GM18507 (cell line): ENCODE results near the gene KRT9.
"Not testable (repeated sequence)": the region's sequence is repeated elsewhere in the genome, so short reads cannot be mapped to it uniquely, and the experiment has no call there.

Experiments
- DNase-seq: peaks from one replicate; pipeline ENCODE4 v3.0.0; 2011; ENCODE audit warnings: low read depth; ENCODE audit not compliant: insufficient read length; ENCODE audit errors: extremely low spot score
- FAIRE-seq: peaks from 2 replicates; lab custom pipeline; 2011; peaks lifted over from hg19 to GRCh38; lab: Jason Lieb, UNC

Gene KRT9

GRCh38 chr17:41571561-41572434 is at the start of gene KRT9:
KRT9 (minus strand) TSS chr17:41572059; CDS start chr17:41571992, 67 bp downstream.
- FAIRE-seq (no peak), DNase-seq (no peak)

DNA sequence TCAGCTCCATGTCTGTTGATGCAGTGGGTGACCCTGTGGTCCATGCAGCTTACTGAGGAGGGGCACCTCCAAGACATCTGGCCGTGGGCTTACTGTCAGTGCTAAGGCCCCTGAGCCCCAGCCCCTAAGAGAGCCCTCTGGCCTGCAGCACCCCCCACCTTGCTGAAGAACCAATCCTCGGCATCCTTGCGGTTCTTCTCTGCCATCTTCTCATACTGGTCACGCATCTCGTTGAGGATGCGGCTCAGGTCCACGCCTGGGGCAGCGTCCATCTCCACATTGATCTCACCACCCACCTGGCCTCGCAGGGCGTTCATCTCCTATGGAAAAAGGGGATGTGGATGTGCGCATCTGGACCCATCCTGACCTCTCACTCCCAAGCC is 49.6 kb upstream of the KRT9 start:
- FAIRE-seq, DNase-seq: not testable (repeated sequence)

DNA sequence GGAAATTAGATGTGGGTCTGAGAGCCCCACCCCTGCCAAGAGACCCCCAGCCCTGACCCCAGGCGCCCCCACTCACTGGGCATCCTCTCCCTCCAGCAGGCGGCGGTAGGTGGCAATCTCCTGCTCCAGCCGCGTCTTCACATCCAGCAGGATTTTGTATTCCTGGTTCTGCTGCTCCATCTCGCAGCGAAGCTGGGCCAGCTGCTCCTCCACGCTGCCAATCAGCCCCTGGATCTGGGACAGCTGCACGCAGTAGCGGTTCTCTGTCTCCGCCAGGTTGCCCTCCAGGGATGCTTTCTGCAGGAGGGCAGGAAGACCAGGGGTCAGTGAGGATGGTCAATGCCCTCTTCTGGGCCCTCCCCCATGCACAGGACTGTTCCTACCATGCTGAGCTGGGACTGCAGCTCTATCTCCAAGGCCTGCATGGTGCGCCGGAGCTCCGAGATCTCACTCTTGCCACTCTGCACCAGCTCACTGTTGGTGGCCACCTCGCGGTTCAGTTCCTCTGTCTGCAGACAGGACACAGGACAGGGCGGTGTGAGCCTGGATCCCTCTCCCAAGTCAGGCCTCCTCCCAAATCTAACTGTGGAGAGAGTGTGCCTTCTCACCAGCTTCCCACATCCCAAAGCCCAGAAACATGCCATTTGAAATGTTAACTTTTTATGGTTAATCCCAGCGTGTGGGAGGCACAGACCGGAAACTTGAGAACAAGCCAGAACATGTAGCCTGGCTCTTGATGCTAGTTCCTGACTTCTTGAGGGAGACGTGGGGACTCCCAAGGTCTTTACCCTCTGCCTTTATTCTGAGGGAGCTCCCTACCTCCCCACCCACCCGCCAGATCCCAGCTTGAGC is 49.0 kb upstream of the KRT9 start:
- DNase-seq (no peak), FAIRE-seq (no peak)

GRCh38 chr17:41619927-41620582 is 48.2 kb upstream of the KRT9 start:
- not testable (repeated sequence) for FAIRE-seq, DNase-seq

DNA sequence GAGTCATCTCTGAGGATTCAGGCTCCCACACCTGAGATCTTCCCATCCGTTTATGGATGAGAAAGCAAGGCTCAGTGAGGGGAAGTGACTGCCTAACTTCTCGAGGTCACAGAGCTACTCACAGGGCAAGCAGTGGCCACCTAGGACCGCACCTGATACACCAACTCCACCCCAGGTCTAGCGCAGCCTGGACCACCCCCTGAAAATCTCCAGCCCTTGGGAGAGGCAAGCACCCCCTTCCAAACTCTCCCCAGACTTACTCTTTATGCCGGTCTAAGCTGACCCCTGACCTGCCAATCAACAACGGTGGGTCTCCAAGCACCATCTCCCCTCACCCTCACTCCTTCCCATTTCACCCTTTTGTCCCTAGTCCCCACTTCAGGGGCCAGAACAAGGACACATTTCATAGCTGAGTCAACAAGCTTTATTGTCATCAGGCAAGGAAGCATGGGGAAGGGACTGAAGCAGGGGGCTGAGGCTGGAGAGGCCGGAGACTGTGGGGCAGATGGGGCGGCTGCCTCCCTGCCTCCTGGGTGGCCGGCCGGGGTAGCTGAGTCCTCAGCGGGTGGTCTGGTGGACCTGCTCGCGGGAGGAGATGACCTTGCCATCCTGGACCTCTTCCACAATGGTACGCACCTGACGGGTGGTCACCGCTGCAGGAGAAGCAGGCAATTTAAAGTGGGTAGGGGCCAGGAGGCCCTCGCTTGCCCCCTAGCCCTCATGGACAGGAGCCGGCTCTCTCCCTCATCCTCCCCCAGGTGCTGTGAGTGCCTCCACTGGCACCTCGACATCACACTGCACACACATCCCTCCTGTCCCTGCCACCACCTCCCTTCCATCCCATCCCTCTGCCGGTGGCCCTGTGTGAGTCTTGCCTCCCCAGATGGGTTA is 47.4 kb upstream of the KRT9 start:
- FAIRE-seq = no peak
- DNase-seq = no peak

DNA sequence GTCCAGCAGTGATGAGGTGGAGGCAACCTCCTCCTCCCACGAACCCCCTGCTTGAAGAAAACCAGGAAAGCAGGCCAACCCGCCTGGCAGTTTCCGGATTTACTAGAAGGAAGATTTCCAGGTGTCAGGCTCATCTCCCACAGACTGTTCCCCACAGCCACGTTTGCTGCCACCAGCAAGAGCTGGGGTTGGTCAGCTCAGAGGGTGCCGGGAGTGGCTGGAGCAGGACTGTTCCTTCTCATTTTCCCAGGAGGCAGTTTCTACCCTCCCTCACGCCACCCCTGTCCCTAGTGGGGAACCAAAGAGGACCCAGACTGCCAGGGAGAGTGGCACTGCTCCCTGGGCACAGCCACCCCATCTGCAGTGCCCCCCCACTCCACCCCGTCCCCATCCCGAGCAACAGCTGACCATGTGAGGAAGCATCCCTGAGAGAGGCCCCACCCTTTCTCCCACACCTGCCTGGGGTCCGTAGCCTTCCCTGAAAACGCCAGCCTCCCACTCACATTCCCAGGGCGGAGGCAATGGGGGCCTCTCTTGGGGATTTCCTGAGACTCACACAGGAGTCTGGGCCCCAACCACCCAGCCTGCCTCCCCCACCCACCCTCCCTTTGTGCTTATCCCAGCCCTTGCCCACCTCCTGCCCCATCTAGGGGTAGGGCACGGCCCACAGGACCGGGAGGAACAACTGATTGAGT is 46.6 kb upstream of the KRT9 start:
- no peak for DNase-seq
- FAIRE-seq = no peak

DNA sequence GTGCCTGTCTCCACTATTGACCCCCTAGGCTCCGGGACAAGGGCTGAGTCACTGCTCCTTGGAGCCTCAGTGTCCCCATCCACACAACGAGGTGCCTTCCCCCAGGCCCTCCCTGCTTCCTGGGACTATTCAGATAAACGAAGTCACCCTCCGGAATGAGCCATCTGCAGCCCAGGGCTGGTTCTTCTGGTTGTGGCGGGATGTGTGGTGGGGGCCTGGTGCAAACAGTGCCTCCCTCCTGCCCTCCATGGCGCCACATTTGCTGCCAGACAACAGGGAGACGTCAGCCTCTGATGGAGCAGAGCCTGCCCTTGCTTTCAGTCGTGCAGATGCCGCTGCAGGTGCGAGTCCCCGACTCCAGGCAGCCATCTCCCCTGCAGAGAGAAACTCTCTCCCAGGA is 45.8 kb upstream of the KRT9 start:
- no peak for FAIRE-seq
- DNase-seq = no peak

DNA sequence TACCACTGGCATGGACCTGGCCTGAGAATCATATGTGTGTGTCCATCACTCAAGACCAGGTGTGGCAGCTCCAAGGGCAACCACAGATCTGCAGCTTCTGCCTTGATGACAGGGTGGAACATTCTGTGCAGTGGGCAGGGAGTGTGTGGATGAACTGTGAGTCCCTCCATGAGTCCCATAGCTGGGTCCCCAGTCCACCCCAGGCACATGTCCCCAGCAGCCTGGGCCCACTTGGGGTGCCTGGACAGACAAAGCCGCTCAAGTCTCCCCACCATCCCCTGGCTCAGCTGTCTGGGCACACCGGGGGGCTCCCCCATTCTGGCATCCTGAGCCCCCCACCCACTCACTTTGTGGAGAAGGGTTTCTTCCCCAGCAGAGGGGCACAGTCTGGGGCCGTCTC is 45.3 kb upstream of the KRT9 start:
- FAIRE-seq (no peak), DNase-seq (no peak)

GRCh38 chr17:41616486-41616885 is 44.6 kb upstream of the KRT9 start:
- FAIRE-seq, DNase-seq: not testable (repeated sequence)

DNA sequence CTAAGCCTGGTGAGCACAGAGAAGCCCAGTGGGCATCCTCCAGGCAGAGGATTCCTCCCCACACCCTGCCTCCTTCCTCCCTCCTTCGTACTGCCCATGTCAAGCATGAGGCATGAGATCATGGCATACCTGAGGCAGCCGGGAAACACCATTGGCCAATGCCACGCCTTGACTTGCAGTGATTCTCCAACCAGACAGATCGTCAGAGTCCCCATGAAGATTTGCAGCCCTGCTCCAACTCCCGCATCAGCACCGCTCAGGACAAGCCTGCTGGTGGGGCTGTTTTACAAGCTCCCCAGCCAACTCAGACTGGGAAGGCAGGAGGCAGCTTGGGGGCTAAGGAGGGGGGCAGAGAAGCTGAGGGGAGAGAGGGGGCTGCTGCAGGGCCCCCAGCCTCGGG is 43.6 kb upstream of the KRT9 start:
- FAIRE-seq (no peak), DNase-seq (no peak)

- not testable (repeated sequence) for DNase-seq, FAIRE-seq
Observed at GRCh38 chr17:41614767-41615166, 42.9 kb upstream of the KRT9 start.

GRCh38 chr17:41614098-41614497 is 42.2 kb upstream of the KRT9 start:
- no peak for DNase-seq
- FAIRE-seq = no peak

DNA sequence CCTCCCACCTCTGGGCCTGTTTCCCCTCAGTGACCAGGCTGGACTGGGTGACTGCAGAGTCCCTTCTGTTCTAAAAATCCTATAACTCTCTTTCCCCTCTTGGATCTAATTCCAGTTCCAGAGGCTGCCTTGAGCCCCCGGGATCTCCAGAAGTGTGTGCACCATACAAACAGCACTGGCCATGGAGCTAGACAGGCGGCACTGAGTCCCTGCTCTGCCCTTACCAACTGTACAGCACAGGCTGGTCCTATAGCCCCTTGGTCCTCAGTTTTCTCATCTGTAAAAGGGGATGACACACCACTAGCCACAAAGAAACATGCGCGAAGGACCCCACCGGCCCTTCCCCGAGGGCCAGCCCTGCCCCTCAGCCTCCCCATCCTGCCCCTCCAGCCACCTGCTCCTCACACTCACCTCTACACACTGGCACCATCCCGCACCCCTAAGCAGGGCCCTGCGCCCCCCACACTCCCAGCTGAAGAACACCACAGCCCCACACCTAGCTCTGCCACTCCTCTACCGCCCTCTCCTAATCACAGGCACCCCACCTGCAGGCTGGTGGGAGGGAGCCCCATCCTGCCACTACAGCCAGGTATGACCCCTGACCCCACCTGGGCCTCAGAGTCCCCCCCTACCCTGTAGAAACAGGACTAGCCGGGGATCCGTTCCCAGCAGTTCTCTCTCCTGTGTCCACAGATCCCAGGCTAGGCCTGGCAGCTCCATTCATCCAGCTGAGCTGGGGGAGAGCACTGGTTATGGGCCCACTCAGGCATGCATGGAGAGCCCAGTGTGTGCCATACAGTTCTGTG is 41.6 kb upstream of the KRT9 start:
- DNase-seq = no peak
- FAIRE-seq = no peak

DNA sequence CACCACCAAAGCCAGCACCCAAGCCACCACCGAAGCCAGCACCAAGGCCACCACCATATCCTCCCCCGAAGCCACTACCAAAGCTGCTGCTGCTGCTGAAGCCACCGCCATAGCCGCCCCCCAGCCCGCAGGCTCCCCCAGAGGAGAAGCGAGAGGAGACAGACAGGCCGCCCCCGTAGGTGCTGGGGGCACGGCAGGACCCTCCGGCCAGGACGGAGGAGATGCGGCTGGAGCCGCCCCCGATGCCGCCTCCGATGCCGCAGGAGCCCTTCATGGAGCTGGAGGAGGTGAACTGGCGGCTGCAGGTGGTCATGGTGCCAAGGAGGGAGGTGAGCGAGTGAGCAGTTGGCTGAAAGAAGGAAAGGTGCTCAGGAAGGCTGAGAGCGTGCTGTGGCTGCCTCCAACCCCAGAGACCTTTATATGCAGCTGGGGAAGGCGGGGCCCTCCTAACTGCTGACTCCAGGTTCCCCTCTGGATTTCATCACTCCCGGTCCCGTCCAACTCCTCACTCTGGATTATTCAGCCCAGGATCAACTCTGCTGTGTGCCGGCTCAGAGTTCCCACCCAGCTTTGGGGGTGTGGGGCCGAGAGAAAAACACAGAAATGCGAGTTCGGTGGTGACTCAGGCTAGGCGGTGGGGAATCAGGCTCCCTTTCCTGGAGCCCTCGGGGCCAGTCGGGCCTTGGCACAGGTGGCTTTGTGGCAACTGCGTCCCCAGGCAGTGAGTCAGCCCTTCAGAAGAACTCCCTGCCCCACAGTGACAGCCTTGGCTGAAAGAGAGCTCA is 40.7 kb upstream of the KRT9 start, which contains the start of gene KRT16:
Gene KRT16, minus strand, starts transcription at position 392 of the 785 bp plus-strand sequence. Its CDS starts 79 bp downstream, at position 313.
- not testable (repeated sequence) for DNase-seq, FAIRE-seq

DNA sequence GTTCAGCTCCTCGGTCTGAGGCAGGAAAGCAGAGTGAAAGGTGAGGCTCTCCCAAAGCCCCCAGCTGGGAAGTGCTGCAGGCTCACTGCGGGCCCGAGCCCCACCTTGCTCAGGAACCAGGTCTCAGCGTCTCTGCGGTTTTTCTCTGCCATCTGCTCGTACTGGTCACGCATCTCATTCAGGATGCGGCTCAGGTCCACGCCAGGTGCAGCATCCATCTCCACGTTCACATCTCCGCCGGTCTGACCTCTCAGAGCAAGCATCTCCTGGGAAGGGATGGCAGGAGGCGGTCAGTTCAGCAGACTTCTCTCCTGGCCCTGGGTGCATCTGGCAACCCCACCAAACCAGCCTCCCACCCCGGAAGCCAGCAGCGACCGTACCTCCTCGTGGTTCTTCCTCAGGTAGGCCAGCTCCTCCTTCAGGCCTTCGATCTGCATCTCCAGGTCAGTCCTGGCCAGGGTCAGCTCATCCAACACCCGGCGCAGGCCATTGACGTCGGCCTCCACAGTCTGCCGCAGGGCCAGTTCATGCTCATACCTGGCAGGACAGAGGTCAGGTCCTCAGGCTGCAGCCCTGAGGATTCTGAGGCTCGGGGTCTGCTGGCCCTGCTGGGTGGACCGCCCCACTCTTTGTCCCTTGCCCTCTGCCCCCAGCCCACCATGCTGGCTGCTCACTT is 39.2 kb upstream of the KRT9 start:
- FAIRE-seq = no peak
- no peak for DNase-seq

DNA sequence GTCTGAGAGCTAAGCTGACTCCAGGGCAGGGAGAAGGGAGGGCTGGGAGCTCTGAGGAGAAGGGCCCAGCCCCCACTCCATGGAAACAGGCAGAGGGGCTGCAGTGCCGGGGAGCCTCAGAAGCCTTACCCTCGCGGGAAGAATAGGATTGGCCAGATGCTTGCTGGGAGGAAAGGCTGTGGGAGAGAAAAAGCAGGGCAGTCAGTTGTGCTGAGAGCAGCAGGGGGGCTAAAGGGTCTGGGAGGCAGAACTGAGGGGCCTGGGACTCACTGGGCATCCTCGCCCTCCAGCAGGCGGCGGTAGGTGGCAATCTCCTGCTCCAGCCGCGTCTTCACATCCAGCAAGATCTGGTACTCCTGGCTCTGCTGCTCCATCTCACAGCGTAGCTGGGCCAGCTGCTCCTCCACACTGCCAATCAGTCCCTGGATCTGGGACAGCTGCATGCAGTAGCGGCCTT is 38.2 kb upstream of the KRT9 start:
- DNase-seq, FAIRE-seq: not testable (repeated sequence)
